ENCODE measurements around the gene SPECC1.

SPECC1 gene

GRCh38 chr17:20173091-20173490, 163.9 kb downstream of the SPECC1 start:
- TF ChIP-seq CTCF (IDR thresholded peaks at IDR 0.05), result no peak

GRCh38 chr17:20174588-20175265, 165.6 kb downstream of the SPECC1 start:
- TF ChIP-seq CTCF (IDR thresholded peaks at IDR 0.05), result no peak

GRCh38 chr17:20179041-20179440, 169.9 kb downstream of the SPECC1 start:
- TF ChIP-seq CTCF (IDR thresholded peaks at IDR 0.05), result no peak

- no peak for TF ChIP-seq CTCF (IDR thresholded peaks at IDR 0.05)
Observed at GRCh38 chr17:20180661-20181060, 171.5 kb downstream of the SPECC1 start.

- TF ChIP-seq CTCF (IDR thresholded peaks at IDR 0.05), result no peak
Observed at GRCh38 chr17:20184181-20184580, 175.0 kb downstream of the SPECC1 start.

GRCh38 chr17:20184977-20185619, 175.9 kb downstream of the SPECC1 start:
- no peak for TF ChIP-seq CTCF (IDR thresholded peaks at IDR 0.05)

GRCh38 chr17:20187049-20187448, 177.9 kb downstream of the SPECC1 start:
- no peak for TF ChIP-seq CTCF (IDR thresholded peaks at IDR 0.05)
